HepG2 (cell line): Measurements from ENCODE around the gene SLC29A3.

Source experiments
- GMEB2 ChIP-seq: IDR thresholded peaks from 2 replicates; pipeline ENCODE4 v1.6.1; 2016; ENCODE audit warnings: missing biosample characterization, missing genetic modification reagents, low read depth
- ZNF513 ChIP-seq: sonication (generic); formaldehyde crosslinking; conservative IDR thresholded peaks from 2 replicates; pipeline ENCODE4 v1.5.0; 2020; ENCODE audit warnings: missing genetic modification reagents

GRCh38 chr10:71344993-71345480 lies 26.0 kb downstream of the SLC29A3 start:
- TF ChIP-seq ZNF513 (CRISPR knock-in tag) (no peak), GMEB2 (CRISPR knock-in tag) (no peak)
